GM12892 (cell line): Measurements from ENCODE around the gene JAG1.

Source experiments
- DNase-seq: peaks from one replicate; pipeline ENCODE4 v3.0.0; 2011; ENCODE audit not compliant: insufficient read length
- FAIRE-seq: peaks from 2 replicates; lab custom pipeline; 2011; peaks lifted over from hg19 to GRCh38; lab: Jason Lieb, UNC
- POLR2A ChIP-seq: IDR thresholded peaks from 2 replicates; pipeline ENCODE4 v1.6.1; 2011; ENCODE audit warnings: low read depth, low read length, control low read depth
- POLR2AphosphoS5 ChIP-seq: IDR thresholded peaks from 2 replicates; pipeline ENCODE4 v1.6.1; 2011; ENCODE audit warnings: low read depth, low read length, control low read depth
- TAF1 ChIP-seq: IDR thresholded peaks from 2 replicates; pipeline ENCODE4 v1.6.1; 2011; ENCODE audit warnings: low read depth, mild to moderate bottlenecking, control low read depth, low read length, borderline replicate concordance

The JAG1 gene

DNA sequence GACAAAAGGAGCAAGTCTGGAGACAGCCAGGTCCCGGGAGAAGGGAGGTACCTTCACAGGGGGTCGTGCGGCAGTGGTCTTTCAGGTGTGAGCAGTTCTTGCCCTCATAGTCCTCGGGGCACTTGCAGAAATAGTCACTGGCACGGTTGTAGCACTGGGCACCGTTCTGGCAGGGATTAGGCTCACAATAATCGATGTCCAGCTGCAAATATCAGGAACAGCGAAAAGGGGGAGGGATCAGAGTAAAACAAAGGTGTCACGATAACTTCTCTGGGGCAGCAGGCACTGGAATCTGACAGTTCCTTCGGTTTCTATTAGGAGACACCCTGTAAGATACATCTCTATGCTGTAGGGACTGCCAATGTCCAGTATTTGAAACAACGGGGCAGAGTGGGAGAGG is 25.9 kb downstream of the JAG1 start:
- no peak for DNase-seq
- no peak for FAIRE-seq
- no peak for TF ChIP-seq POLR2AphosphoS5
- TF ChIP-seq TAF1: no peak

DNA sequence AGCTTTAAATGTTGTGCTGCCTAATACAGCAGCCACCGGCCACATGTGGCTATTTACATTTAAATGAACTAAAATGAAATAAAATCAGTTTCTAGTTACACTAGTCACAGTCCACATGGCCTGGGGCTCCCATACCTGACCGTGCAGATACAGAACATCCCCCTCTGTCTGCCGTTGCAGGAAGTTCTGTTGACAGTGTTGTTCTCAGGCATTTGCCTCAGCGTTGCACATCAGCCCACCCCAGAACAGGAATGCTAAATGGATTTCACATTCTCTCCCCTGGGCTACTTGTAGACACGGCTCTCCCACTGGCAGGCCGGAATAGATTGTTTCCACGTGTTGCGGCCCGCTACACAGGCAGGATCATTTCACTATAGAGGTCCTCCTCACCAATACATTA is 26.3 kb downstream of the JAG1 start:
- DNase-seq (no peak), FAIRE-seq (no peak)
- TF ChIP-seq POLR2A (no peak), TAF1 (no peak), POLR2AphosphoS5 (no peak)

GRCh38 chr20:10646886-10647420 is 26.8 kb downstream of the JAG1 start:
- FAIRE-seq: no peak
- no peak for TF ChIP-seq POLR2AphosphoS5
- TF ChIP-seq TAF1: no peak
- TF ChIP-seq POLR2A: no peak

GRCh38 chr20:10646006-10646405 is 27.8 kb downstream of the JAG1 start:
- TF ChIP-seq POLR2A (no peak), TAF1 (no peak), POLR2AphosphoS5 (no peak)
- no peak for DNase-seq
- FAIRE-seq: no peak

More at GRCh38 chr20:10646886-10647420, 26.8 kb downstream of the JAG1 start:
- no peak for DNase-seq

DNA sequence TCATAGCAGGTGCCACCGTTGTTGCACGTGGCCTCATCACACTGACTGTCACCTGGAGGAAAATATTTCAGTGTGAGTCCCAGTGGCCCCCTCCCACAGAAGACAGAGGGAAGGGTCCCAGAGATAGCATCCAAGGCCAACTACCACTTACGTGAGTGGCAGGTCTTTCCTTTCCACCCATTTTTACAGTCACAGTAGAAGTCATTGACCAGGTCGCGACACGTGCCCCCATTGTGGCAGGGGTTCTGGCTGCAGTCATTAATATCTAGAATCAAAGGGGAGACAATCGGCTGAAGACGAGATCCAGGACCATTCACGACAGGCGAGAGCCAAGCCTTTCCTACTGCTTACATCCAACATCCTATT is 28.6 kb downstream of the JAG1 start:
- no peak for FAIRE-seq
- TF ChIP-seq POLR2AphosphoS5 (no peak), POLR2A (no peak)
- no peak for DNase-seq

GRCh38 chr20:10644458-10645204 is 29.2 kb downstream of the JAG1 start:
- no peak for TF ChIP-seq POLR2A
- no peak for FAIRE-seq
- no peak for DNase-seq

DNA sequence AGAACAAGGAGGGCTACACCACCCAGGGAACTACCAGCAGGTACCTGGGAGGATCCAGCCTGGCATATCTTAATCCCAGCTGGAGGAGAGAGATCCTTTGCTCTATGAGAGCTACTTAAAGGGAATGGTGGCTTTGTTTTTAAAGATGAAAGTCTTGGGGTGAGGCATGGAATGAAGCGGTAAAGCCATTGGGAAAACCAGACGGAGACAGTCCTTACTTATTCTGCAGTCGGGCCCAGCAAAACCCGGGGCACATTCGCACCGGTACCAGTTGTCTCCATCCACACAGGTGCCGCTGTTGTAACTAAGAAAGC is 30.3 kb downstream of the JAG1 start:
- TF ChIP-seq TAF1 (no peak), POLR2A (no peak), POLR2AphosphoS5 (no peak)
- FAIRE-seq: no peak
- no peak for DNase-seq

GRCh38 chr20:10642856-10643559 is 30.8 kb downstream of the JAG1 start:
- TF ChIP-seq TAF1 (no peak), POLR2AphosphoS5 (no peak), POLR2A (no peak)
- no peak for FAIRE-seq
- DNase-seq: no peak

DNA sequence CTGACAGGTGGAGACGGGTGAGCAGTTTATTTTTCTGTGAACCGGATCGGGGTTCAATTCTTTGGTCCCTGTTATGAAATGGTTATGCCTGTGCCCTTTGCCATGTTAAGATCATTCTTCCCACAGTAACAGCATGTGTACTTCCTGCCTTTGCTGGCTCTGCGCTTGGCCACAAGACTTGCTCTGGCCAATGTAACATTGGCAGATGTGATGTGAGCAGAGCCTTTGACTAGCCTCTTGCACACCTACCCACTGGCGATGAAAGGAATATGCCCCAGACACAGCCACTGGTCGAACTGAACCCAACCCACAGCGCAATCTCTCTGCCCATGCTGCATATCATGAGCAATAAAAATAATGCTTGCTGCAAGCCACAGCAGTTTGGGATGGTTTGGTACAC is 31.9 kb downstream of the JAG1 start:
- TF ChIP-seq TAF1 (no peak), POLR2A (no peak)
- DNase-seq: no peak
- FAIRE-seq: no peak

DNA sequence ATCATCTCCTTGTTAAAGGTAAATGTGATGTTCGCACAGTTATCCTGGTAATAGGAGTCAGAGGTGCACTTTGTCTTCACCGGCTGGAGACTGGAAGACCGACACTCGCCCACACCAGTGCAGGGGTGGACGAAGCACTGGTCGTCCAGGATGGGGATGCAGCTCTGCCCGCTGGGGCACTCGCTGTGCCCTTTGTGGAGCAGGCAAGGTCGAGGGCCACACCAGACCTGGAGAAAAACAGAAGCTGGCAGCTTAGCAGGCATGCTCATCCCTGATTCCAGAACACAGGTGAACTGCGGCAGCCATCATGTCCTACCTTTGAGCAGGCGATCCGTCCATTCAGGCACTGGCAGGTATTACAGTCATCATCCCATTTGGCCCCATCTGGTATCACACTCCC is 32.3 kb downstream of the JAG1 start:
- TF ChIP-seq POLR2AphosphoS5 (no peak), POLR2A (no peak)
- DNase-seq: no peak
- no peak for FAIRE-seq

DNA sequence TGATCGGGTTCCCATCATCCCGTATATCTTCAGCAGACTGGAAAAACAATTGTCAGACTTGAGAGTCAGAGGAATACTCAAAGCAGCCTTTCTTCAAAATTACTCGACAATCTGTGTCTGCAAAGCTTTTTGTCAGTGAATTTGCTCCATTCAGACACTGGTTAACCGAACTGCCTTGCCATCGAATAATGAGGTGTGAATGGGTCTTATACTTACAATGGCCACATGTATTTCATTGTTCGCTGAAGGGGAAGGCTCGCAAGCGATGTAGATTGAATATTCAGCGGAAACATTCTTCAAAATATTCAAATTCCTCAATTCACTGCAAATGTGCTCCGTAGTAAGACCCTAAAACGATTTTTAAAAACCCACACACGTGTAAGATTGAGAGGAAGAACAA is 32.9 kb downstream of the JAG1 start:
- DNase-seq (no peak), FAIRE-seq (no peak)
- TF ChIP-seq TAF1: no peak
- no peak for TF ChIP-seq POLR2A
- no peak for TF ChIP-seq POLR2AphosphoS5
